HCT116 (cell line): ENCODE measurements around the gene SMARCA2. TPM values are rescaled to one million over a fixed set of nuclear protein-coding genes. Genes with fewer than 3 reads are reported as not detected.

Source experiments
- ATAC-seq: fragments of 200-7000 bp; cut with Tn5 transposase; 2 replicates; pipeline ENCODE4 v1.9.1; 2020; ENCODE audit warnings: mild to moderate bottlenecking, moderate library complexity
- BruUV-seq: library from RNA; stranded (reverse); fragments of 400-500 nt; replicated peaks from 2 replicates; lab custom pipeline; 2021; lab: Mats Ljungman, UMichigan
- CTCF ChIA-PET: fragments of 300-600 bp; sonication (Branson Sonifier 250); formaldehyde crosslinking; loops from one replicate; lab custom pipeline; 2021; ENCODE audit warnings: antibody characterized with exemption; lab: Charles Lee
- POLR2A ChIA-PET: fragments of 300-600, 350-600 bp; sonication (Branson Sonifier 250); formaldehyde crosslinking; loops from one replicate; lab custom pipeline; 2021; ENCODE audit warnings: antibody characterized with exemption; lab: Charles Lee
- RAD21 ChIA-PET, 2 experiments: fragments of 300-600 bp; sonication (Branson Sonifier 250); formaldehyde crosslinking; loops; one replicate each; lab custom pipeline; 2023; ENCODE audit warnings: low total read pairs in 2 of 2; ENCODE audit not compliant: uncharacterized antibody in 2 of 2, unreplicated experiment in 2 of 2, low non-redundant PET in 1 of 2; lab: Charles Lee
- DNase-seq: peaks from one replicate; pipeline ENCODE4 v3.0.0-alpha.2; 2010; ENCODE audit warnings: low read depth, low spot score
- H2AFZ ChIP-seq: fragments of 200-600 bp; shearing (Covaris generic), sonication (generic); 2 replicates; pipeline ENCODE4 v1.6.1; 2017; ENCODE audit warnings: low read depth, mixed run types, mixed read lengths, antibody characterized with exemption, low read length; ENCODE audit not compliant: poor library complexity, severe bottlenecking
- H3K27ac ChIP-seq: 2 replicates; pipeline ENCODE4 v1.5.1; 2012; ENCODE audit warnings: low read depth, low read length
- H3K27me3 ChIP-seq: fragments of 200-600 bp; sonication (generic); 2 replicates; pipeline ENCODE4 v1.6.1; 2016; ENCODE audit warnings: mixed run types, low read length, mixed read lengths; ENCODE audit not compliant: insufficient read depth
- H3K36me3 ChIP-seq, 2 experiments: fragments of 200-500 bp in 1 of 2; fragments of 200-600 bp in 1 of 2; sonication (Bioruptor generic) in 1 of 2; sonication (generic) in 1 of 2; 2 replicates each; pipeline versions ENCODE4 v1.5.1 to v1.6.1; 2014 to 2016; ENCODE audit warnings: low read length in 2 of 2, inconsistent platforms in 1 of 2, mixed read lengths in 1 of 2, mixed run types in 1 of 2; ENCODE audit not compliant: insufficient read depth in 2 of 2, control insufficient read depth in 1 of 2
- H3K4me1 ChIP-seq, 2 experiments: fragments of 200-600 bp in 1 of 2; sonication (generic) in 1 of 2; 2 replicates each; pipeline versions ENCODE4 v1.5.1 to v1.6.1; 2012 to 2017; ENCODE audit warnings: low read length in 2 of 2, inconsistent platforms in 1 of 2, mild to moderate bottlenecking in 1 of 2, mixed read lengths in 1 of 2, mixed run types in 1 of 2, moderate library complexity in 1 of 2; ENCODE audit not compliant: insufficient read depth in 2 of 2, control insufficient read depth in 1 of 2
- H3K4me2 ChIP-seq: fragments of 200-600 bp; sonication (generic); 2 replicates; pipeline ENCODE4 v1.6.1; 2017; ENCODE audit warnings: mixed run types, low read length, mixed read lengths
- H3K4me3 ChIP-seq, 2 experiments: fragments of 200-600 bp in 1 of 2; sonication (generic) in 1 of 2; replicated peaks in 1 of 2; 2 replicates each; pipeline ENCODE4 v1.5.1; 2011 to 2016; ENCODE audit warnings: low read length in 2 of 2, control low read depth in 1 of 2, low read depth in 1 of 2, mild to moderate bottlenecking in 1 of 2, mixed read lengths in 1 of 2, mixed run types in 1 of 2
- H3K79me2 ChIP-seq: fragments of 200-600 bp; sonication (generic); 2 replicates; pipeline ENCODE4 v1.6.1; 2017; ENCODE audit warnings: mild to moderate bottlenecking, mixed run types, low read length, moderate library complexity, mixed read lengths; ENCODE audit not compliant: insufficient read depth
- H3K9ac ChIP-seq: fragments of 200-600 bp; sonication (generic); 2 replicates; pipeline ENCODE4 v1.6.1; 2016; ENCODE audit warnings: low read length, mixed read lengths
- H3K9me2 ChIP-seq: fragments of 200-600 bp; sonication (generic), shearing (Covaris generic); 2 replicates; pipeline ENCODE4 v1.6.1; 2017; ENCODE audit warnings: mixed run types, mild to moderate bottlenecking, moderate library complexity; ENCODE audit not compliant: insufficient read depth
- H3K9me3 ChIP-seq, 2 experiments: fragments of 200-500 bp in 1 of 2; fragments of 200-600 bp in 1 of 2; sonication (Bioruptor generic) in 1 of 2; sonication (generic) in 1 of 2; 2 replicates each; pipeline ENCODE4 v1.6.1; 2014 to 2017; ENCODE audit warnings: low read length in 2 of 2, mixed read lengths in 2 of 2, inconsistent platforms in 1 of 2, low read depth in 1 of 2, mild to moderate bottlenecking in 1 of 2, mixed run types in 1 of 2, moderate library complexity in 1 of 2; ENCODE audit not compliant: control insufficient read depth in 1 of 2, insufficient read depth in 1 of 2
- H4K20me1 ChIP-seq: fragments of 200-600 bp; sonication (generic), shearing (Covaris generic); 2 replicates; pipeline ENCODE4 v1.6.1; 2017; ENCODE audit warnings: mixed run types, mild to moderate bottlenecking, moderate library complexity; ENCODE audit not compliant: insufficient read depth
- CBX3 ChIP-seq: IDR thresholded peaks from 2 replicates; pipeline ENCODE4 v1.6.1; 2012; ENCODE audit warnings: low read depth
- ELF1 ChIP-seq: IDR thresholded peaks from 2 replicates; pipeline ENCODE4 v1.6.1; 2012; ENCODE audit warnings: low read depth, borderline replicate concordance
- FOSL1 ChIP-seq: IDR thresholded peaks from 2 replicates; pipeline ENCODE4 v1.6.1; 2012; ENCODE audit warnings: low read depth
- JUND ChIP-seq: IDR thresholded peaks from 2 replicates; pipeline ENCODE4 v1.6.1; 2012
- POLR2A ChIP-seq: IDR thresholded peaks from 2 replicates; pipeline ENCODE4 v1.7.0; 2011; ENCODE audit warnings: borderline replicate concordance; ENCODE audit not compliant: insufficient read depth, insufficient read length; ENCODE audit errors: extremely low read depth
- POLR2AphosphoS5 ChIP-seq: IDR thresholded peaks from 2 replicates; pipeline ENCODE4 v1.6.1; 2011; ENCODE audit warnings: mild to moderate bottlenecking, low read depth, low read length, moderate library complexity
- SP1 ChIP-seq: IDR thresholded peaks from 2 replicates; pipeline ENCODE4 v1.6.1; 2012; ENCODE audit warnings: low read depth
- SRF ChIP-seq: IDR thresholded peaks from 2 replicates; pipeline ENCODE4 v1.6.1; 2012; ENCODE audit warnings: low read depth
- YY1 ChIP-seq: IDR thresholded peaks from 2 replicates; pipeline ENCODE4 v1.6.1; 2011; ENCODE audit warnings: low read length, low read depth, moderate library complexity, mild to moderate bottlenecking; ENCODE audit not compliant: insufficient replicate concordance; ENCODE audit errors: extremely low read depth
- ZFX ChIP-seq: fragments of 450-650 bp; IDR thresholded peaks from 2 replicates; pipeline ENCODE4 v1.6.1; 2017
- intact Hi-C: fragments of 100-400 bp; cut with micrococcal nuclease; formaldehyde crosslinking; loops from 2 replicates; pipeline ENCODE4 v1.10.0; 2022
- total RNA-seq: library from RNA; stranded (reverse); gene quantifications from one replicate; pipeline ENCODE4 v1.2.1, GENCODE V29; 2021; ENCODE audit not compliant: unreplicated experiment
- TF ChIP-seq, protein P1 (sequence below): IDR thresholded peaks from 2 replicates; pipeline ENCODE4 v1.6.1; 2012
- TF ChIP-seq, protein P2 (sequence below), 3 experiments: fragments of 200-600 bp in 1 of 3; sonication (generic) in 1 of 3; IDR thresholded peaks in 2 of 3; conservative IDR thresholded peaks in 1 of 3; 2 replicates each; pipeline ENCODE4 v1.5.1; 2012 to 2017; ENCODE audit warnings: low read depth in 2 of 3, low read length in 2 of 3, antibody characterized with exemption in 1 of 3, borderline replicate concordance in 1 of 3, control low read depth in 1 of 3, mild to moderate bottlenecking in 1 of 3, mixed read lengths in 1 of 3, mixed run types in 1 of 3, moderate library complexity in 1 of 3; ENCODE audit not compliant: insufficient read depth in 1 of 3
- TF ChIP-seq, protein P3 (sequence below): IDR thresholded peaks from 2 replicates; pipeline ENCODE4 v1.6.1; 2012

SMARCA2 gene
- total RNA-seq, 1 experiment from 2014 or later = 14.7 TPM

DNA sequence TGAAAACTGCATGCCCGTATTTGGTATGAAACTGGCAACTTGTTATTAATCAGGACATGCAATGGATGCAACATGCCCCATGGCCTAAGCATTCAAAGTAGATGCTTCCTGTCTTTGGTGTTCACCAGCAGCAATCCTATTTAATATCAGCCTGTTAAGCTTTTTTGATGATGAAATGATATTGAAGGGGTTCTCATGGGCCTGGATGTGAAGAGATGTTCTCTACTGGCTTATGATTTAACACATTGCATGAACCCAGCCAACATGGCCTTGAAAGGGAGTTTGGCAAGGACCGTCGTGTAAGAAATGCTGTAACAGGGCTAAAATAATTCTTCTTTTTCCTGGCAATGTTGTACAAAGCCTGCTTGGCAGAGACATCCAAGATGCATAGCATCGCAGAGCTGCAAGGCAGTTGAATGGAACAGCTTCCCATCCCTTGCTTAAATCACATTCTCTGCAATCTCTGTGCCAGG is 111.2 kb downstream of the SMARCA2 start:
- Histone ChIP-seq H4K20me1 (no peaks in the 10 kb centered on the region), H3K27me3 (no peaks in the 10 kb centered on the region), H3K4me3 (no peak overlapping the region), H3K9me2 (no peaks in the 10 kb centered on the region), H3K4me1 (peaks cover 0 to under 1% of the 10 kb centered on the region in 2 experiments; a peak in 1 of 4 replicates), H3K4me2 (no peak overlapping the region), H3K36me3 (no peaks in the 10 kb centered on the region), H3K79me2 (no peaks in the 10 kb centered on the region), H3K9me3 (no peaks in the 10 kb centered on the region), H3K27ac (no peak overlapping the region), H3K9ac (no peak overlapping the region), H2AFZ (no peak overlapping the region)
- ATAC-seq (no peak), DNase-seq (no peak)
- intact Hi-C loops = no loop called here
- ChIA-PET POLR2A (no interaction called here), CTCF (no interaction called here), RAD21 (no interaction called here)
- no TSS peak for BruUV-seq
- TF ChIP-seq CBX3 (no peak), SRF (no peak), ZFX (no peak), POLR2AphosphoS5 (no peak), SP1 (no peak), YY1 (no peak), FOSL1 (no peak)
- TF ChIP-seq, protein P1, sequence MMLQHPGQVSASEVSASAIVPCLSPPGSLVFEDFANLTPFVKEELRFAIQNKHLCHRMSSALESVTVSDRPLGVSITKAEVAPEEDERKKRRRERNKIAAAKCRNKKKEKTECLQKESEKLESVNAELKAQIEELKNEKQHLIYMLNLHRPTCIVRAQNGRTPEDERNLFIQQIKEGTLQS = no peak

DNA sequence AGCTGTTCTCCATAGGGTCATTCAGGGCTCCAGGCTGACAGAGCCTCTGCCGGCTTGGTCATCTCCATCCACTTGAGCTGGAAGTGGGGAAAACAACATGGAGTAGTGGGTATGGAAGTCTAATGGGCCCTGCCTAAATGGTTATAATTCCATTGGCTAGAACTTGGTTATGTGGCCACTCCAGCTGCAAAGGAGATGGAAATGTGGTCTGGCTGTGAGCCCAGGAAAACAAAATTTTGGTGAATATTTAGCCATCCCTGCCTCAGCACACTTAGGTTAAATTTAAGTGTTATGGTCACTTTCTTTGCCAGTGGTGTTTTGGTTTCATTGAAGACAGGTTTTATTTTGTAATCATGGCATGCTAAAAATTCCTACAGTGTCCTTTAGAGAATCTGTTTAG is 112.3 kb downstream of the SMARCA2 start:
- H3K9me2 ChIP-seq = no peaks in the 10 kb centered on the region
- ATAC-seq (no peak), DNase-seq (no peak)
- no peaks in the 10 kb centered on the region for H3K4me1 ChIP-seq
- no peaks in the 10 kb centered on the region for H3K9me3 ChIP-seq
- ChIA-PET POLR2A (no interaction called here), RAD21 (no interaction called here)
- no peaks in the 10 kb centered on the region for H3K27me3 ChIP-seq
- H3K27ac ChIP-seq = no peak overlapping the region
- no peaks in the 10 kb centered on the region for H4K20me1 ChIP-seq
- H3K79me2 ChIP-seq = no peaks in the 10 kb centered on the region
- H2AFZ ChIP-seq = no peak overlapping the region
- no peak overlapping the region for H3K9ac ChIP-seq
- H3K4me3 ChIP-seq = no peak overlapping the region
- no TSS peak for BruUV-seq
- intact Hi-C loops = no loop called here
- H3K4me2 ChIP-seq = no peak overlapping the region
- no peak for TF ChIP-seq JUND
- TF ChIP-seq CBX3 = no peak
- TF ChIP-seq, protein P2, sequence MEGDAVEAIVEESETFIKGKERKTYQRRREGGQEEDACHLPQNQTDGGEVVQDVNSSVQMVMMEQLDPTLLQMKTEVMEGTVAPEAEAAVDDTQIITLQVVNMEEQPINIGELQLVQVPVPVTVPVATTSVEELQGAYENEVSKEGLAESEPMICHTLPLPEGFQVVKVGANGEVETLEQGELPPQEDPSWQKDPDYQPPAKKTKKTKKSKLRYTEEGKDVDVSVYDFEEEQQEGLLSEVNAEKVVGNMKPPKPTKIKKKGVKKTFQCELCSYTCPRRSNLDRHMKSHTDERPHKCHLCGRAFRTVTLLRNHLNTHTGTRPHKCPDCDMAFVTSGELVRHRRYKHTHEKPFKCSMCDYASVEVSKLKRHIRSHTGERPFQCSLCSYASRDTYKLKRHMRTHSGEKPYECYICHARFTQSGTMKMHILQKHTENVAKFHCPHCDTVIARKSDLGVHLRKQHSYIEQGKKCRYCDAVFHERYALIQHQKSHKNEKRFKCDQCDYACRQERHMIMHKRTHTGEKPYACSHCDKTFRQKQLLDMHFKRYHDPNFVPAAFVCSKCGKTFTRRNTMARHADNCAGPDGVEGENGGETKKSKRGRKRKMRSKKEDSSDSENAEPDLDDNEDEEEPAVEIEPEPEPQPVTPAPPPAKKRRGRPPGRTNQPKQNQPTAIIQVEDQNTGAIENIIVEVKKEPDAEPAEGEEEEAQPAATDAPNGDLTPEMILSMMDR (IDR thresholded peaks at IDR 0.05 in 2 of 3, conservative IDR thresholded peaks at IDR 0.05 in 1 of 3; ENCODE audit: borderline replicate concordance in 1 of 3, insufficient read depth in 1 of 3, low read depth in 2 of 3, low read length in 2 of 3) = no peak
- no peak for TF ChIP-seq ELF1
- no peak for TF ChIP-seq POLR2A
- TF ChIP-seq, protein P3, sequence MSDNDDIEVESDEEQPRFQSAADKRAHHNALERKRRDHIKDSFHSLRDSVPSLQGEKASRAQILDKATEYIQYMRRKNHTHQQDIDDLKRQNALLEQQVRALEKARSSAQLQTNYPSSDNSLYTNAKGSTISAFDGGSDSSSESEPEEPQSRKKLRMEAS = no peak
- TF ChIP-seq, all 23 proteins: peak for 0
- no peaks in the 10 kb centered on the region for H3K36me3 ChIP-seq
- CTCF ChIA-PET = no interaction called here
